GM12892 (cell line): ENCODE measurements around the gene HS3ST2.

Experiments
- POLR2A ChIP-seq: IDR thresholded peaks from 2 replicates; pipeline ENCODE4 v1.6.1; 2011; ENCODE audit warnings: low read depth, low read length, control low read depth
- TAF1 ChIP-seq: IDR thresholded peaks from 2 replicates; pipeline ENCODE4 v1.6.1; 2011; ENCODE audit warnings: low read depth, mild to moderate bottlenecking, control low read depth, low read length, borderline replicate concordance

DNA sequence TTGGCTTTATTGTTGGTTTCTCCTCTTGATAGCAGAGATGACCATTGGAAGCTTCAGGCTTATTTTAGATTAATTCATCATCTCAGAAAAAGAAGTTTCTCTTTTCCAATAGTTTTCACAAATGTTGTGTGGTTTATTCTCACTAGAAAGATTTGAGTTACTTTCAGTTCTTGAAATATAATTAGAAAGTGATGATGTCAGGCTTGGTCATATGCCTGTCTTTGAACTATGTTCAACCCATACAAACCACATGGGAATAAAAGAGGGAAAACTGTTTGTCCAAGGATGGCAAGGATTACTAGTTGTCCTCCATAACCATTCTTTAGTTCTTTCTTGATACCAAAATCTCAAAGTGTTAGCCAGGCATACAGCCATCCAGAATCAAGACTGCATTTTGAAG lies 3.7 kb upstream of the HS3ST2 start:
- TF ChIP-seq TAF1 (no peak), POLR2A (no peak)
